ENCODE data around the gene TIMM10.

The TIMM10 gene

DNA sequence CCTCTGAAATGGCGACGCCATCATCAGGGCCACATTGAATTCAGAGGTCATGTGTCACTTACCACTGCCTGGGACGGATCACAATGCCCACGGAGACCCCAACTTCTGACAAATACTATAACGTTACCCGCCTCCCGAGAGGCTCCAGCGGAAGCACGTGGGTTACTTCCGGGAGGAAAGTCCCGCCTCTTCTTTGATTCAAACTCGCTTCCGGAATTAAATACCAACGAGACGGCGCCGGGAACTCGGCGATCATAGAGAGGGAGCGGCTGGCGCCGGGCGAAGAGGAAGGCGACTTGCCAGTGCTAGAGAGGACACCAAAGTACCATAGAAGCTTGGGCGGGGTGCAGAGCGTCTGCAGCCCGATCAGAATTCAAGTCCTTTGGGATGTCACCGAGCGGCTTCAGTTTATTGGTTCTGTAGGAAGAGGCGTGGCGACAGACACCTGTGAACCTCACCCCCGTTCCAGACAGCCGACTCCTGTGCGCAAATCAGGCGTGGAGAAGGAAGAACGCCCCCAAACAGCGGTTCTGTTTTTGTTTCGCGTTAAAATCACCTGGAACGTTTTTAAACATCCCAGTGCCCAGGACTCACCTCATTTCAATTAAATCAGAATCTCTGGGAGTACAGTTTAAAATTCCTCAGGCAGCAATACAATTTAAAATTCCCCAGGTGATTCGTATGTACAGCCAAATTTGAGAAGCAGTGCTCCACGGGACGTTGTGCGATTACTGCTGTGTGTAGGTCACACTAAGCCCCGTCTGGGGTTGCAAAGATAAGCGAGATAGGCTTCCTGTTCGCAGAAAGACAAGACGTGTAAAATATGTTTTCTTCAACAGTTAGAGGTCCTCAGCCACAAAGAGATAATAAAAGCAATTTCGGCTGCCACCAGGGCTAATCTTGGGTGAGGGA is at the start of gene TIMM10:
TIMM10 (minus strand) TSS at position 159 of the 912 bp plus-strand sequence. CDS start 565 bp downstream, outside the sequence.
- peak; percentile 86 for DNase-seq (ENCODE audit: low read depth, low spot score)

- no peak for DNase-seq (ENCODE audit: low read depth, low spot score)
Measured at GRCh38 chr11:57574061-57574460, 43.5 kb upstream of the TIMM10 start.

GRCh38 chr11:57571606-57572005 is 41.1 kb upstream of the TIMM10 start:
- DNase-seq (ENCODE audit: low read depth, low spot score), result no peak

GRCh38 chr11:57568330-57568766 is 37.8 kb upstream of the TIMM10 start:
- DNase-seq (ENCODE audit: low read depth, low spot score), result peak; percentile 46

GRCh38 chr11:57567515-57568329 is 37.2 kb upstream of the TIMM10 start, which contains the start of gene UBE2L6:
Gene UBE2L6, minus strand, starts transcription at chr11:57567672. Its CDS starts 61 bp downstream, at chr11:57567611.
- DNase-seq (ENCODE audit: low read depth, low spot score), result no peak

- no peak for DNase-seq (ENCODE audit: low read depth, low spot score)
Measured at GRCh38 chr11:57566905-57567514, 36.5 kb upstream of the TIMM10 start.

- no peak for DNase-seq (ENCODE audit: low read depth, low spot score)
Measured at GRCh38 chr11:57566005-57566904, 35.7 kb upstream of the TIMM10 start.

- no peak for DNase-seq (ENCODE audit: low read depth, low spot score)
Measured at GRCh38 chr11:57562596-57562995, 32.0 kb upstream of the TIMM10 start.

- no peak for DNase-seq (ENCODE audit: low read depth, low spot score)
Measured at GRCh38 chr11:57560146-57560545, 29.6 kb upstream of the TIMM10 start.

DNA sequence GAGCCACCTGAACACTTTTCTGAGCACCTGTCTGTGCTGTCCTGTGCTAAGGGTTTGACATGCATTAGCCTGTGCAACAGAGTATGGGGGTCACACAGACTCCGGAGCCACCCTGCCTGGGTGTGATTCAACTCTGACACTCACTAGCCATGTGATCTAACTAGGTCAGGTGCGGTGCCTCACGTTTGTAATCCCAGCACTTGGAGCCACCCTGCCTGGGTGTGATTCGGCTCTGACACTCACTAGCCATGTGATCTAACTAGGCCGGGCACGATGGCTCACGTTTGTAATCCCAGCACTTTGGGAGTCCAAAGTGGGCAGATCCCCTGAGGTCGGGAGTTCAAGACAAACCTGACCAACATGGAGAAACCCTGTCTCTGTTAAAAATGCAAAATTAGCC is 25.5 kb upstream of the TIMM10 start:
- DNase-seq (ENCODE audit: low read depth, low spot score), result no peak

GRCh38 chr11:57555393-57555792 is 24.8 kb upstream of the TIMM10 start:
- no peak for DNase-seq (ENCODE audit: low read depth, low spot score)

- DNase-seq (ENCODE audit: low read depth, low spot score), result no peak
Measured at GRCh38 chr11:57552479-57552878, 21.9 kb upstream of the TIMM10 start.

GRCh38 chr11:57551941-57552340 is 21.4 kb upstream of the TIMM10 start:
- DNase-seq (ENCODE audit: low read depth, low spot score), result no peak

GRCh38 chr11:57549983-57550382 is 19.4 kb upstream of the TIMM10 start:
- no peak for DNase-seq (ENCODE audit: low read depth, low spot score)

DNA sequence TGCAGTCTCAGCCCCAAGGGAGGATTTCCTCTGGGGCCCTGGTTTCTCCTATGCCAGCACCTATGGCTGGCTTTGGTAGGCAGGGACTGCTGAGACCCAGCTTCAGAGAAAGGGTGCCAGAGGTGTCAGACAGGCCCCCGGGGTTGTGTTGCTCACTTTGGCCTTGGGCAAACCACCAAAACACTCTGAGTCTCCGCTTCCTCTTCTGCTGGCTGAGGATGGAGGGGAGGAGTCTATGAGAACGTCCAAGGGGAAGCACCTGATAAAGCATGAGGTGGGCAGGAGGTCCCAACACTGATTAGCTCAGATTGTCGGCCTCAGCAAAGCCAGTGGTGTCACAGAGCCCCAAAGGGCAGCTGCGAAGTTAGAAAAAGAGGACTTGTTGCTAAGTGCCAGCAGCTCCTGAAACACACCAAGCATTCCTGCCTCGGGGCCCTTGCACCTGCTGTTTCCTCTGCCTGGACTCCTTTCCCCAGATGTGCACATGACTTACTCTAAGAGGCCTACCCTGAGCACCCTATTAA is 17.4 kb upstream of the TIMM10 start:
- DNase-seq (ENCODE audit: low read depth, low spot score), result no peak

DNA sequence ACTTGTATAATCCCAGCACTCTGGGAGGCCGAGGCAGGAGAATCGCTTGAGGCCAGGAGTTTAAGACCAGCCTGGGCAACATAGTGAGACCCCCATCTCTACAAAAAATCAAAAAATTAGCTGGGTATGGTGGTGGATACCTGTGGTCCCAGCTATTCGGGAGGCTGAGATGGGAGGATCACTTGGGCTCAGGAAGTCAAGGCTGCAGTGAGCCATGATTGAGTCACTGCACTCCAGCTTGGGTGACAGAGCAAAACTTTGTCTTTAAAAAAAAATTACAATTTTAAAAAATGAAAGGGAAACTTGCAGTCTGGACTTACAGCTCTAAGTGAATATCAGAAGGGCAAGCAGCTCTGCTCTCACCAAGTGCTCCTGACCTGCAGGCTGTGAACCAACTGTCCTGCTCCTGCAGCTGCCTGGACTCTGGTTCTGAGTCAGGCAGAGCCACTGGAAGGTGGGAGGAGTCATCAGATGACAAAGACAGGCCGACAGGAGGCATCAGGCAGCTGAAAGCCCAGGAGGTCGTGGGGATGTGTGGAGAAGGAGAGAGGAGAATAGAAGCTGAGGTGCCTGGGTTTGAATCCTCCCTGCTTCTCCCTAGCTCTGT is 16.4 kb upstream of the TIMM10 start:
- no peak for DNase-seq (ENCODE audit: low read depth, low spot score)

- no peak for DNase-seq (ENCODE audit: low read depth, low spot score)
Measured at GRCh38 chr11:57546451-57546850, 15.9 kb upstream of the TIMM10 start.

DNA sequence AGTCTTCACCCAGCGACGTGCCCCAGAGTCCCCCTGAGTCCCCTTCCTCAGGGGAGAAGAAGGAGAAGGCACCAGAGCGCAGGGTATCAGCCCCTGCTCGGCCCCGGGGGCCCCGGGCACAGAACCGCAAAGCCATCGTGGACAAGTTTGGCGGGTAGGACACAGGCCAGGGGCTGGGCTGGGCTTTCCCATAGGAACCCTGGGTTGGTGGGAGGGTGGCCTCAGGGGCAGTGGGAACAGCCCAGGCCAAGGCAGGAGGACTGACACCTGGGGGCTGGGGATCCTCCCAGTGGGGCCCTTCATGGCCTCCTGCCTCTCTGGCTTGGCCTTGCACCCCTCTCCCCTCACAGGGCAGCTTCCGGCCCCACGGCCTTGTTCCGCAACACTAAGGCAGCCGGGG is 15.3 kb upstream of the TIMM10 start:
- no peak for DNase-seq (ENCODE audit: low read depth, low spot score)

DNA sequence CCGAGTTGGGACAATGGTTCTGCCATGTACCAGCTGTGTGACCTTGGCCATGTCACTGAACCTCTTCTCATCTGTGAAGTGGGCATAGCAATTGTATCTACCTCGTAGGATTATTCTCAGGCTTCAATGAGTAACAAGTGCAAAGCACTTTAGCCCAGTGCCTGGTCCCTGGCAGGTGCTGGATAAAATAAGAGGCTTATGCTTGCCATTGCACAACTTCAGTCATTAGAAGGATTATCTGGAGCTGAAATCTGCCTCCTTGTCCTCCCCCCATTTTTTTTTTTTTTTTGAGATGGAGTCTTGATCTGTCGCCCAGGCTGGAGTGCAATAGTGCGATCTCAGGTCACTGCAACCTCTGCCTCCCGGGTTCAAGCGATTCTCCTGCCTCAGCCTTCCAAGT is 14.0 kb upstream of the TIMM10 start:
- DNase-seq (ENCODE audit: low read depth, low spot score), result no peak

- DNase-seq (ENCODE audit: low read depth, low spot score), result no peak
Measured at GRCh38 chr11:57543593-57543992, 13.0 kb upstream of the TIMM10 start.
